ENCODE measurements around the gene INPP1.

- TF ChIP-seq POLR2AphosphoS5 (IDR thresholded peaks at IDR 0.05) (peak in 1 of 3 donors; percentile 28), CTCF (IDR thresholded peaks at IDR 0.05) (no peak)
Observed at GRCh38 chr2:190413421-190413820, 70.0 kb downstream of the INPP1 start.
